RWPE1 (cell line): ENCODE measurements around the gene MRO.
A peak's percentile ranks its signal among the peaks of the same experiment; 100 is the strongest.

ENCODE experiments used
- CTCF ChIA-PET: fragments of 350-600 bp; sonication (Branson Sonifier 250); formaldehyde crosslinking; extraction: SDS; loops from one replicate; lab custom pipeline; 2021; lab: Yijun Ruan, JAX
- POLR2A ChIA-PET: fragments of 400-600 bp; formaldehyde crosslinking; extraction: SDS; loops from one replicate; lab custom pipeline; 2020; ENCODE audit warnings: antibody characterized with exemption; ENCODE audit not compliant: low non-redundant PET; lab: Yijun Ruan, JAX
- DNase-seq: peaks from one replicate; pipeline ENCODE4 v3.0.0; 2012; ENCODE audit warnings: low spot score
- H3K27ac ChIP-seq: fragments of 450-650 bp; 2 replicates; pipeline ENCODE4 v1.5.1; 2017
- CTCF ChIP-seq: fragments of 450-650 bp; conservative IDR thresholded peaks from 2 replicates; pipeline ENCODE4 v1.5.1; 2017; ENCODE audit warnings: low read depth, mild to moderate bottlenecking

MRO gene

DNA sequence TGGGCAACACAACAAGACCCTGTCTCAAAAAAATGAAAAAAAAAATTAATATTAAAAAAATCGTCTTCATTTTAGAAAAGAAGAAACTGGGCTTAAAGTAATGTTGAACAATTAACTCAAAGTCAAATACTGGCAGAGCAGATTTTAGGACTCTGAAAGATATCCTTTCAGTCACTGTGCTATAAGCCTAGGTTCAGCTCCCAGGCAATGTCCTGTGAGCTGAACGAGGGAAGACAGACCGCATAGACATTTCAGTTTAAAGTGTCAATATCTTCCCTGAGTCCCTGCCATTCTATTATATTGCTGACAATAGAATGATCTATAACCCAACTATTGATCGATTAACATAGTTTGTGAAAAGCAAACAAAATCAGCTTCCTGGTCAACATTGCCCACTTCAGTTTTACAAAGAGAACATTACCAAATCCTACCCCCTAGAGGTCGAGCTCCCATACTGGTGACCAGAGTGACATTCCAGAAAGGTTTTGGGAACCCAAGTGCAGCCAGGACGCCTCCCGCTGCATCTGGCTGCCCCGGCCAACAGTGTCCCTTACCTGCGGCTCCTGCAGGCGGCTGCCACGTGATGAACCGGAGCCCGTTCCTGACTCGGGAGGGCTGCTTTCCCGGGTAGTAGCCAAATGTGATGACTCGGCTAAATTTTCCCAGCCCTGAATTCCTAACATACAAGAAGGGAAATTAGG, 639 bp downstream of the MRO start:
- DNase-seq: peak; percentile 16
- POLR2A ChIA-PET: no interaction called here
- H3K27ac ChIP-seq: no peak overlapping the region
- CTCF ChIA-PET: interaction anchor here (0.5 to 1.2 kb wide), 4 partner anchors 43 to 1807 kb away, joined by 3 to 7 read pairs (median 4); no protein-coding TSS in a partner anchor
- TF ChIP-seq CTCF: no peak

GRCh38 chr18:50816419-50817166, 3.2 kb downstream of the MRO start:
- POLR2A ChIA-PET: no interaction called here
- CTCF ChIA-PET: interaction anchor here (0.7 kb wide), 1 partner anchor 11 kb away, joined by 3 read pairs; no protein-coding TSS in a partner anchor

DNA sequence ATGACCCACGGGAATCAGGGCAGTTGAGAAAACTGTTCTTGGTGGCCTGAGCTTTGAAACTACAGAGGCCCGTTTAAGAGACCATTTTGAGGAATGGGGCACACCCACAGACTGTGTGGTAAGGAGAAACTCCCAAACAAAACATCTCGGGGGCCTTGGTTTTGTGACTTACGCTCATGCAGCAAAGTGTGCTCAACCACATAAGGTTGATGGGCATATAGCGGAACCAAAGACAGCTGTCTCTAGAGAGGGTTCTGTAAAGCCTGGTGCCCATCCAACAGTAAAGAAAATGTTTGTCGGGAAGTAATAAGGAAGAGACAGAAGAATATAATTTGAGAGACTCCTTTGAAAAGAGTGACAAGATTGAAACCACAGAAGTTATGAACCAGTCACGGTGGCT, 5.4 kb downstream of the MRO start:
- no peak for TF ChIP-seq CTCF
- H3K27ac ChIP-seq: no peak overlapping the region
- ChIA-PET POLR2A (no interaction called here), CTCF (no interaction called here)
- DNase-seq: no peak

More at GRCh38 chr18:50816419-50817166, 3.2 kb downstream of the MRO start:
- no peak overlapping the region for H3K27ac ChIP-seq
- no peak for TF ChIP-seq CTCF
- no peak for DNase-seq

- DNase-seq: no peak
- ChIA-PET CTCF (no interaction called here), POLR2A (no interaction called here)
- no peak overlapping the region for H3K27ac ChIP-seq
- no peak for TF ChIP-seq CTCF
Observed at GRCh38 chr18:50813353-50813752, 6.5 kb downstream of the MRO start.

DNA sequence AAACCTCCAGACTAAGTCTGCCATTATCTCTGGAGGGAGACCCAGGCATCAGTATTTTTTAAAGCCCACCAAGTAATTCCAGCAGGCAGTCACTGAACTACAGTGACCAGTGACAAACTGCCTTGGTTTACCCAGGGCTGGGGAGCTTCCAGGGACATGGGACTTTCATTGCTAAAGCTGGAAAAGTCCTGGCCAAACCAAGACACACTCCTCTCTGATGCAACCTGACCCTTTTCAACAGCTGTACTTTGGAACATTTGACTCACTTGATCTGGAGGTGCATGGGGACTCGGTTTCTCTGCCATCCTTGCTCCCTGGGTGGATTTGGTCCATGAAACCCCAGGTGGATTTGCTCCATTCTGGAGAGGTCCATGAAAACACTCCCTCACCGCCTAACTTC, 7.0 kb downstream of the MRO start:
- POLR2A ChIA-PET: no interaction called here
- DNase-seq: no peak
- no peak overlapping the region for H3K27ac ChIP-seq
- TF ChIP-seq CTCF: no peak
- CTCF ChIA-PET: no interaction called here

DNA sequence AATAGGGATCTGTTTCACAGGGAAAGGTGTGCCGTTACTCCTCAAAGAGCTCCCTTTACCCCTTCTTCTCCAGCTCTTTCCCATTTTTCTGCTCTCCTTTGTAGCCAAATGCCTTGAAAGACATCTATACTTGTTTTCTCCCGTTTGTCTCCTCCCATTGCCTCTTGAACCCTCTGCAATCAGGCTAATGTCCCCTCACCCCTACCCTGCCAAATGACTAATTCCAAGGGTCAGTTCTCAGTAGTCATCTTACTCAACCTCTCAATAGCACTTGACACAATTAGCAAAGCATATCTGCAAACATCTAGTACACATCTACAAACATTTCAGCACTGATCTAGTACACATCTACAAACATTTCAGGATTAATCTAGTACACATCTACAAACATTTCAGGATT, 12.6 kb downstream of the MRO start:
- TF ChIP-seq CTCF: no peak
- ChIA-PET POLR2A (no interaction called here), CTCF (no interaction called here)
- no peak for DNase-seq
- no peak overlapping the region for H3K27ac ChIP-seq
